PC-3 (cell line): ENCODE data around the gene CDH13. TPM values are rescaled to one million over a fixed set of nuclear protein-coding genes. Genes with fewer than 3 reads are reported as not detected.

Experiments used
- ATAC-seq: fragments of 200-7000 bp; cut with Tn5 transposase; 2 replicates; pipeline ENCODE4 v1.9.1; 2020; ENCODE audit warnings: mild to moderate bottlenecking, moderate library complexity
- BruUV-seq: library from RNA; stranded (reverse); fragments of 400-500 nt; replicated peaks from 2 replicates; lab custom pipeline; 2021; lab: Mats Ljungman, UMichigan
- CTCF ChIA-PET: fragments of 300-600 bp; sonication (Branson Sonifier 250); formaldehyde crosslinking; loops from one replicate; lab custom pipeline; 2022; ENCODE audit warnings: antibody characterized with exemption; lab: Charles Lee
- POLR2A ChIA-PET: fragments of 300-600 bp; sonication (Branson Sonifier 250); formaldehyde crosslinking; loops from one replicate; lab custom pipeline; 2022; ENCODE audit warnings: antibody characterized with exemption; ENCODE audit not compliant: unreplicated experiment; lab: Charles Lee
- DNase-seq: peaks from one replicate; pipeline ENCODE4 v3.0.0-alpha.2; 2015
- H2AFZ ChIP-seq: fragments of 300-600 bp; sonication (generic); 2 replicates; pipeline ENCODE4 v1.6.0; 2016; ENCODE audit warnings: antibody characterized with exemption, low read length
- H3F3A ChIP-seq: fragments of 300-600 bp; sonication (generic); one replicate; pipeline ENCODE4 v1.6.0; 2017; ENCODE audit warnings: antibody characterized with exemption, low read length, control low read depth, mild to moderate bottlenecking; ENCODE audit not compliant: unreplicated experiment
- H3K27ac ChIP-seq: fragments of 300-600 bp; sonication (generic); 2 replicates; pipeline ENCODE4 v1.5.1; 2016; ENCODE audit warnings: mild to moderate bottlenecking, low read length
- H3K27me3 ChIP-seq: fragments of 300-600 bp; sonication (generic); 2 replicates; pipeline ENCODE4 v1.6.1; 2016; ENCODE audit warnings: low read length, mixed read lengths
- H3K36me3 ChIP-seq: fragments of 300-600 bp; sonication (generic); 2 replicates; pipeline ENCODE4 v1.6.1; 2016; ENCODE audit warnings: low read depth, mixed run types, low read length, mixed read lengths
- H3K4me1 ChIP-seq: fragments of 300-600 bp; sonication (generic); 2 replicates; pipeline ENCODE4 v1.5.1; 2016; ENCODE audit warnings: low read length; ENCODE audit not compliant: insufficient read depth
- H3K4me2 ChIP-seq: fragments of 300-600 bp; sonication (generic); 2 replicates; pipeline ENCODE4 v1.6.0; 2016; ENCODE audit warnings: low read length
- H3K4me3 ChIP-seq: fragments of 300-600 bp; sonication (generic); 2 replicates; pipeline ENCODE4 v1.5.1; 2016; ENCODE audit warnings: mild to moderate bottlenecking, low read length, mixed read lengths
- H3K79me2 ChIP-seq: fragments of 300-600 bp; sonication (generic); 2 replicates; pipeline ENCODE4 v1.6.1; 2017; ENCODE audit warnings: low read length, mixed read lengths
- H3K9ac ChIP-seq: fragments of 300-600 bp; sonication (generic); 2 replicates; pipeline ENCODE4 v1.6.0; 2016; ENCODE audit warnings: mild to moderate bottlenecking, low read length
- H3K9me2 ChIP-seq: fragments of 300-600 bp; sonication (generic); replicated peaks from 2 replicates; pipeline ENCODE4 v1.6.1; 2016; ENCODE audit warnings: mixed run types, low read length, mixed read lengths
- H3K9me3 ChIP-seq: fragments of 300-600 bp; sonication (generic); 2 replicates; pipeline ENCODE4 v1.6.1; 2016; ENCODE audit warnings: low read length, mixed read lengths
- H4K20me1 ChIP-seq: fragments of 300-600 bp; sonication (generic); 2 replicates; pipeline ENCODE4 v1.6.1; 2016; ENCODE audit warnings: low read length, mixed read lengths
- CTCF ChIP-seq: fragments of 300-600 bp; sonication (generic); conservative IDR thresholded peaks from 2 replicates; pipeline ENCODE4 v1.5.1; 2017; ENCODE audit warnings: antibody characterized with exemption, low read depth, mild to moderate bottlenecking, low read length
- EZH2 ChIP-seq: fragments of 300-600 bp; sonication (generic); IDR thresholded peaks from one replicate; pipeline ENCODE4 v1.6.1; 2017; ENCODE audit warnings: antibody characterized with exemption, mild to moderate bottlenecking, low read length; ENCODE audit not compliant: unreplicated experiment
- EZH2phosphoT487 ChIP-seq: fragments of 300-600 bp; sonication (generic); IDR thresholded peaks from 2 replicates; pipeline ENCODE4 v1.6.1; 2018; ENCODE audit warnings: mild to moderate bottlenecking, antibody characterized with exemption, low read length, borderline replicate concordance
- intact Hi-C: fragments of 100-400 bp; cut with micrococcal nuclease; formaldehyde crosslinking; loops from 2 replicates; pipeline ENCODE4 v1.9.0; 2023
- total RNA-seq: library from RNA; depleted of rRNA; stranded (reverse); fragments of >200 nt; gene quantifications from 2 replicates; pipeline ENCODE4 v1.2.3, GENCODE V29; 2014

Gene CDH13
- total RNA-seq, 1 experiment from 2014 or later: 0.36 TPM

GRCh38 chr16:83586036-83586435, 959.3 kb downstream of the CDH13 start:
- H3K27me3 ChIP-seq: no peaks in the 10 kb centered on the region
- no peak overlapping the region for H3K4me2 ChIP-seq
- no peaks in the 10 kb centered on the region for H3K4me1 ChIP-seq
- H3K9me3 ChIP-seq: no peaks in the 10 kb centered on the region
- ATAC-seq (no peak), DNase-seq (no peak)
- TF ChIP-seq EZH2: no peak
- no peak for TF ChIP-seq CTCF
- no peak for TF ChIP-seq EZH2phosphoT487
- no peaks in the 10 kb centered on the region for H4K20me1 ChIP-seq
- CTCF ChIA-PET: no interaction called here
- H3K9ac ChIP-seq: no peak overlapping the region
- H3K27ac ChIP-seq: no peak overlapping the region
- H2AFZ ChIP-seq: no peak overlapping the region
- H3F3A ChIP-seq: no peaks in the 10 kb centered on the region
- intact Hi-C loops: no loop called here
- no peak overlapping the region for H3K4me3 ChIP-seq
- POLR2A ChIA-PET: no interaction called here
- H3K9me2 ChIP-seq: no peaks in the 10 kb centered on the region
- no peaks in the 10 kb centered on the region for H3K79me2 ChIP-seq
- no peaks in the 10 kb centered on the region for H3K36me3 ChIP-seq
- no TSS peak for BruUV-seq

- CTCF ChIA-PET: no interaction called here
- ATAC-seq: no peak
- H3K27me3 ChIP-seq: 0 out of 2 replicates have a peak, but pooled peaks cover 4% of the 10 kb centered on the region
- no peaks in the 10 kb centered on the region for H3K9me2 ChIP-seq
- BruUV-seq: no TSS peak
- H3F3A ChIP-seq: no peaks in the 10 kb centered on the region
- no peaks in the 10 kb centered on the region for H4K20me1 ChIP-seq
- H2AFZ ChIP-seq: no peak overlapping the region
- H3K4me2 ChIP-seq: no peak overlapping the region
- POLR2A ChIA-PET: no interaction called here
- DNase-seq: no peak
- intact Hi-C loops: no loop called here
- H3K36me3 ChIP-seq: no peaks in the 10 kb centered on the region
- H3K79me2 ChIP-seq: no peaks in the 10 kb centered on the region
- H3K4me1 ChIP-seq: no peaks in the 10 kb centered on the region
- no peak overlapping the region for H3K4me3 ChIP-seq
- no peaks in the 10 kb centered on the region for H3K9me3 ChIP-seq
- no peak for TF ChIP-seq EZH2phosphoT487
- no peak for TF ChIP-seq CTCF
- no peak for TF ChIP-seq EZH2
- H3K27ac ChIP-seq: no peak overlapping the region
- no peak overlapping the region for H3K9ac ChIP-seq
Observed at GRCh38 chr16:83586461-83587200, 959.9 kb downstream of the CDH13 start.

GRCh38 chr16:83587201-83587600, 960.4 kb downstream of the CDH13 start:
- Histone ChIP-seq H3K9me2 (no peaks in the 10 kb centered on the region), H3F3A (no peaks in the 10 kb centered on the region), H3K9ac (no peak overlapping the region), H2AFZ (no peak overlapping the region), H3K9me3 (no peaks in the 10 kb centered on the region), H3K27me3 (0 out of 2 replicates have a peak, but pooled peaks cover 4% of the 10 kb centered on the region), H3K4me1 (no peaks in the 10 kb centered on the region), H3K36me3 (no peaks in the 10 kb centered on the region), H3K4me2 (no peak overlapping the region), H3K79me2 (no peaks in the 10 kb centered on the region), H4K20me1 (no peaks in the 10 kb centered on the region), H3K4me3 (no peak overlapping the region), H3K27ac (no peak overlapping the region)
- DNase-seq (no peak), ATAC-seq (no peak)
- no TSS peak for BruUV-seq
- intact Hi-C loops: no loop called here
- POLR2A ChIA-PET: no interaction called here
- TF ChIP-seq EZH2phosphoT487 (no peak), CTCF (no peak)
- CTCF ChIA-PET: no interaction called here
